ENCODE results near the gene GPC5.
"Not testable (repeated sequence)": the region's sequence is repeated elsewhere in the genome, so short reads cannot be mapped to it uniquely, and the experiment has no call there.

GPC5 gene

DNA sequence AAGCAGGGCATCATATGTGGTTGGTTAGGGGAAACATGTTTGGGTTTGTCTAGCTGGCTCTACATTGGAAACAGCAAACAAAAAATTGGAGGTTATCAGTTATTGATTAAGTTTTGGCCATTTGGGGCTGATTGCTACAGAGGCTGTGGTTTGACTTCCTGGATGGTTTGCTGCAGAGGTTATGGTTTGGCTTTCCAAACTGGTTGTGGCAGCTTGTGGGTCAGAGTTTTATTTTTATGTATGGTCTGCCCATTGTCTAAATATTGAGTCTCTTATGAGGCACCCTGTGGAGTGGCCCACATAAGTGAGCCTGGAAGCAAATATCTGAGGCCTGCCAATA, 261.6 kb downstream of the GPC5 start:
- DNase-seq: no peak

DNA sequence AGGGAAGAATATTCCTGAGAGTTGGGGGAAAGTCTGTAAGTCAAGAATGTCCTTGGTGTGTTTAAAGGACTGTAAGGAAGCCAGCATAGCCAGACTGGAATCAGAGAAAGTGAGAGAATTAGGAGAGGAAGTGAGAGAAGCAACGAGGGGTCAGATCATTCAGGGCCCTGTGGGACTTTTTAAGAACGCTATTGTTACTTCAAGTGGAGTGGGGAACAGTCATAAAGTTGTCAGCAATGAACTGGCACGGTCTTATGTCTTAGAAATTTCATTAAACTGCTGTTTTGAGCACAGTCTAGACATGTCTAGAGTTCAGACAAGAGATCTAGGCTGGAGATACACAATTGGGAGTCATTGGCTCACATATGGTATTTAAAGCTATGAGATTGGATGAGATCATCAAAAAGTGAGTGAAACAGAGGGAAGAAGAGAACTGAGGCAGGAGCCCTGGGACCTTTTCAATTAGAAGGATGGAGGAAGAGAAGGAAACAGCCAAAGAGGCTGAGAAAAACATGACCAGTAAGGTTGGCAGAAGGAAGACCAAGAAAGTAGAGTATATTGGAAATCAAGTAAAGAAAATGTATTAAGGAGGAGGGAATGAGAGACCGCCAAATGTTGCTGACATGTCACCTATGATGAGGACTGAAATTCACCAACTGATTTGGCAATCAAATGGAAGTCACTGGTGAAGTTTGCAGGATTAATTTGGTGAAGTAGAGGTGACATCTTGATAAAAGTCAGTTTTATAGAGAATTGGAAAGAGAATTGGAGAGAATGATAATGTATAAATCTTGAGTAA, 263.5 kb downstream of the GPC5 start:
- DNase-seq: no peak

GRCh38 chr13:91664039-91664438, 265.6 kb downstream of the GPC5 start:
- DNase-seq: no peak

GRCh38 chr13:91667486-91667885, 269.1 kb downstream of the GPC5 start:
- DNase-seq: no peak

DNA sequence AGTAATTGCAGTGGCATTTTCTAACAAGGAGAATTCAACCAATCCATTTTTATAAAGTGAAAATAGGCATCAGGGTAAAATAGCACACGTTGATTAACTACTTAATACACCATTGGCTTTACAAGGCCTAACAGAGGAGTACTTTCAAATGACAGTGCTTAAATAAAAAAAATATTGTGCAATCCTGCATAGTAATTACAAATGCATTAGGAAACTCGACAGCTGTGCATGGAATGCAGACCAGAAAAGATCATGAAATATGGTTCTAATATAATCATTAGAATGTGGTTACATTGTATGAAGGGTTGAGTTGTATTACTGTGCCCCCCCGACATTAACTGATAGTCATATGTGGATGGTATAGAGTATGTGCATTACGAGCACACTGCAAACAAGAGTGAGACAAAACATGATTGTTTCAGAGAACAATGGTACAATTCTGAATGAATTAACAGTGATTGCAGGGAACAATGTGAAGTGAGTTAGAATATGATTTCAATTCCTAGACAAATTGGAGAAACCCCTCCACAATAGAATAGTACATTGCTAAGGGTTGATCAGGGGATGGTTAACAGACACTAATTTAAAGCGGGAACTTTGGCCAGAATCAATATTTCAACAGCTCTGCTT, 270.6 kb downstream of the GPC5 start:
- no peak for DNase-seq

DNA sequence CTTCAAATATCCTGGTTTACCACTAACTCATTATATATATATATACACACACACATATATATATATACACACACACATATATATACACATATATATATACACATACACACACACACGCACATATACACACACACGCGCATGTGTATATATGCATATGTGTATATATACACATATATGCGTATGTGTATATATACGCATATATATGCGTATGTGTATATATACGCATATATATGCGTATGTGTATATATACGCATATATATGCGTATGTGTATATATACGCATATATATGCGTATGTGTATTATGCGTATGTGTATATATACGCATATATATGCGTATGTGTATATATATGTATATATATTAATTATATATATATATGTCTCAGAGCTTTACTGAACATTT, 275.9 kb downstream of the GPC5 start:
- not testable (repeated sequence) for DNase-seq

- DNase-seq: no peak
Measured at GRCh38 chr13:91684746-91685145, 286.3 kb downstream of the GPC5 start.

DNA sequence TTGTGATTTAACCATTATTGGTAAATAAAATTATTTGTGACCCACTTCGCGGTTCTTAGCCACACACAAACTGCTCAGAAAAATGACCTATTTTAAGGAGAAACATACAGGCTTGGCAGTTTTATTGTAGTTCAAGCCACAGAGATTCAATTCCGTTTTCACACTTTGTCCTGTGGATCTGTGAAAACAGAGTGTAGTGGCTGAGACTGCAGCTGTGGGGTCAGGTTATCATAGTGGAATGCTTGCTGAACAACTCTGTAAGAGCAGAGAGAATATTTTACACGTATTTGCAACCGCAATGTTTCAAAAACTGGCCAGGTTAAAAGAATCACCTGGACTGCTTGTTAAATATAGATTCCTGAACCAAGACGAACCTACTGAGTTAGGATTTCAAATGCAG, 292.5 kb downstream of the GPC5 start:
- no peak for DNase-seq

DNA sequence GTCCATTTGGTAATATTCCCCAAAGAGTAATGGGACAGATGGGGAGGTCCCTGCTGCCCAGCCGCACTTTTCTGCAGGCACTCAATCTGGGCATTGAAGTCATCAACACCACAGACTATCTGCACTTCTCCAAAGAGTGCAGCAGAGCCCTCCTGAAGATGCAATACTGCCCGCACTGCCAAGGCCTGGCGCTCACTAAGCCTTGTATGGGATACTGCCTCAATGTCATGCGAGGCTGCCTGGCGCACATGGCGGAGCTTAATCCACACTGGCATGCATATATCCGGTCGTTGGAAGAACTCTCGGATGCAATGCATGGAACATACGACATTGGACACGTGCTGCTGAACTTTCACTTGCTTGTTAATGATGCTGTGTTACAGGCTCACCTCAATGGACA, 295.0 kb downstream of the GPC5 start:
- no peak for DNase-seq

DNA sequence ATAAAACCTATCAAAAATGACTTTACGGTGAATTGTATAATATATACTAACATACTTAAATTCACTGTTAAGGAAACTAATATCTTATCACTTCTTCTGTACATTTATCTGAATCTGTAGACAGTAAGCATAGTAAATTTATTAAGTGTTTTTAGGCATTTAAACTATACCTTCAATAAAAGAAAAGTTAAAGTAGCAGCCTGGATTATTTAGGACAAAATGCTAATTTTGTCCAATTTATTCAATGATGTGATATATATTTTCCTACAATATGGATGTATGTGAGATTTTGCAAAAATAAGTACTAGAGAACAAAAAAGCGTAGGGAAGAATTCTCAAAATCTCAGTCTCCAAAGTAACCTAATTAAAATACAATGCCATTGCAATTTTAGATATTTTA, 299.9 kb downstream of the GPC5 start:
- DNase-seq: no peak

DNA sequence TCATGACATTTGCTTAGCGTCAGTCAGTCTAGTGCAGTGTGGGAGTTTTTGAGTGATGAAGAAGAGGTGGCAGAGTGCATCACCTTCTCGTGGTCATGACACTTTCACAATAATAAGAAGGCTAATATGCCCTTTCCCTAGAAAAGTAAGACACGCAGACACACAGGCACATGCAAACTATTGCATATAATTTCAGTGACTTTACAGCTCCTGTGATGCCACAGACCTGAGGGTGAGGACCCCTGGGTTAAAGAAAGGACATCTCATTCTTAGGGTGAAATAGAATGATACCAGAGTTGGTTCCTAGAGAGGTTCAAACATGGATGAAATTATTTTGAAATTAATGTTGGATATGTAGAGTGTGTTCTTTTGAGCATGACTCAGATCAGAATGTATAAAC, 300.3 kb downstream of the GPC5 start:
- DNase-seq: no peak

GRCh38 chr13:91699863-91700262, 301.4 kb downstream of the GPC5 start:
- no peak for DNase-seq

DNA sequence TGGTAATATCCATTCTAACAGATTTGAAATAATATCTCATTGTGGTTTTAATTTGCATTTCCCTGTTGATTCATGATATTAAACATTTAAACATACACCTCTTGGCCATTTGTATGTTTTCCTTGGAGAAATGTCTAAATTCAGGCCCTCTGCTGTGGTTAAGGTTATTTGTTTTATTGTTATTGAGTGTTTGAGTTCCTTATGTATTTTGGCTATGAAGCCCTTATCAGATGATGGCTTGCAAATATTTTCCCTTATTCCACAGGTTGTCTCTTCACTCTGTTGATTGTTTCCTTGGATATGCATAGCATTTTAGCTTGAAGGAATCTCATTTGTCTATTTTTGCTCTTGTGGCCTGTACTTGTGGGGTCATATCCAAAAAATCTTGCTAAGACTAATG, 303.6 kb downstream of the GPC5 start:
- no peak for DNase-seq

DNA sequence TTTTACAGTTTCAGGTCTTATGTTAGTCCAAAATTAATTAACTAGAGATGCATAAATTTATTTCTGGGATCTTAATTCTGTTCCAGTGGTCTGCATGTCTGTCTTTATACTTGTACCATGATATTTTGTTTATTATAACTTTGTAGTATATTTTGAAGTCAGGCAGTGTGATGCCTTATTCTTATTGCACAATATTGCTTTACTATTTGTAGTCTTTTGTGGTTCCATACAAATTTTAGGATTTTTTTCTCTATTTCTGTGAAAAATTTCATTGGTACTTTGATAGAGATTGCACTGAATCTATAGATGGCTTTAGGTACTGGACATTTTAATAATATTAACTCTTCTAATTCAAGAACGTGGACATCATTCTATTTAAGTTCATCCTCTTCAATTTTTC, 304.0 kb downstream of the GPC5 start:
- DNase-seq: no peak

GRCh38 chr13:91704398-91704797, 306.0 kb downstream of the GPC5 start:
- no peak for DNase-seq

- no peak for DNase-seq
Measured at GRCh38 chr13:91708558-91708957, 310.1 kb downstream of the GPC5 start.

DNA sequence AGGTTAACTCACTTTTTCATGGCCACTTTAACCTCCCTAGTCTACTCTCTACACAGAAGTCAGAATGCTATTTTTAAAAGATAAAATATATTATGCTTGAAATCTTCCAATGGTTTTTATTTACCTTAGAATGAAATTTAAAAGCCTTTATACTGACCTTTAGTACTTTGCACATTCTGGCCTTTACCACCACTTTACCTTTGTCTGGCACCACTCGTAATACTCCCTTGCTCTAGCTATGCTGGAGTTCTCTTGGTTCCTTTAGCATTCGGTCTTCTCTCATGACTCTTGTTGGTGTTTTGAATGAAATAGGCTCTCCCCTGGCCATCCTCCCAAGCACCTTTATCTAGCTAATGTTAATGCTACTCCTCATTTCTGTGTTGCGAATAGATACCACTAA, 310.8 kb downstream of the GPC5 start:
- no peak for DNase-seq

GRCh38 chr13:91710733-91711132, 312.3 kb downstream of the GPC5 start:
- no peak for DNase-seq

GRCh38 chr13:91714855-91715254, 316.4 kb downstream of the GPC5 start:
- no peak for DNase-seq

GRCh38 chr13:91716436-91717065, 318.1 kb downstream of the GPC5 start:
- DNase-seq: no peak

GRCh38 chr13:91719033-91719432, 320.6 kb downstream of the GPC5 start:
- no peak for DNase-seq

DNA sequence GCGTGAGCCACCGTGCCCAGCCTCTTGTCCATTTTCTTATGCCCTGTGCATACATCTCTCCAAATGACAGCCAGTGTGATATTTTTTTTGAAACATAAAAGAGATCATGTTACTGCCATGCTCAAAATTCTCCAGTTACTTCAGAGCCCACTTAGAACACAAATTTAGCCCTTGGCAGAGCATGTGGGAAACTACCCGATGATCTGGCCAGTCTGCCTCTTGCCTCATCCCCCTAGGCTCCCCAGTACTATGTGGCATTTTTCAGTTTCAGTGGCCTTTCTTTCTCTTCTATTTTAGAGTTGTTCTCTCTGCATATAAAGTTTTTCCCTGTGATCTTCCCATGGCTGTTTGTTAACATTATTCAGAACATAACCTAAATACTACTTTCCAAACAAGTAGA, 323.0 kb downstream of the GPC5 start:
- no peak for DNase-seq

DNA sequence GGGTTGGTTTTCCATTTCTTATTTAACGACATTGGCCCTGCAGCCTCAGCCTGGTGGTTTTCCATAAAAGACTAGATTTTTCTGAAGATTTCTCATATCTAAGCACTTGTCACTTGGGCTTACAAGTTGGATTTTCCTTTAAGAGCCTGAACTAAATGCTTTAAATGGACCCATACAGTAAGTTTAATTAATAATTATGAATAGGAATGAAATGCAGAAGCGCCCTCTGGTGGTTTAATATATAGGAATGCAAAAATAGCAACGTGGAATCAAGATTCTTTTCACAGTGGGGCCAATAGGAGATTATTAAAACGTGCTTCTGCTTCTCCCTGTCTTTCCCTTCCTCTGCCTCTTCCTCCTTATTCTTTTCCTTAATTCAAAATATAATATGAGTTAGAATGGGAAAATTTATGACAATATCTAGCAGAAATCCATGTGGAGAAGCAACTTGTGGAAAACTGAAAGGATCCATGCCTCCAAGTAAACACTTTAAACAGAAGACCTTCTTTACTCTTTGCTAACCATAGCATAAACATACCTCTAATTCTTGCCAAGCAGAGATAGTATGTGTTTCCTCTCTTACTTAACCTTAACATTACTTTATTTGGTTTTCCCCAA, 324.0 kb downstream of the GPC5 start:
- DNase-seq: no peak

DNA sequence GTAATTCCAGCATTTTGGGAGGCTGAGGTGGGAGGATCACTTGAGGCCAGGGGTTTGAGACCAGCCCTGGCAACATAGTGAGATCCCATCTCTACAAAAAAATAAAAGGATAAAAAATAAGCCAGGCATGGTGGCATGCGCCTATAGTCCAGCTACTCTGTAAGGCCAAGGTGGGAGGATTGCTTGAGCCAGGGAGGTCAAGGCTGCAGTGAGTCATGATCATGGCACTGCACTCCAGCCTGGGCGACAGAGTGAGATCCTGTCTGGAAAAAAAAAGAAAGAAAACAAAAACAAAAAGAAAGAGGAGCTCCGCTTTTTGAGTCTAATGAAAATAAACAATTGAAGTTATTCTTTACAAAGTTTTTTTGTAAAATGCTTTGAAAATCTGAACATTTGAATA, 326.2 kb downstream of the GPC5 start:
- DNase-seq: no peak

Measured in femur (tissue), 1 donor.